ENCODE results near the gene ATP1B1. TPM values are rescaled to one million over a fixed set of nuclear protein-coding genes. Genes with fewer than 3 reads are reported as not detected.
A peak's percentile ranks its signal among the peaks of the same experiment; 100 is the strongest.

The ATP1B1 gene
- total RNA-seq, 1 experiment from 2014 or later: 48.6 TPM

DNA sequence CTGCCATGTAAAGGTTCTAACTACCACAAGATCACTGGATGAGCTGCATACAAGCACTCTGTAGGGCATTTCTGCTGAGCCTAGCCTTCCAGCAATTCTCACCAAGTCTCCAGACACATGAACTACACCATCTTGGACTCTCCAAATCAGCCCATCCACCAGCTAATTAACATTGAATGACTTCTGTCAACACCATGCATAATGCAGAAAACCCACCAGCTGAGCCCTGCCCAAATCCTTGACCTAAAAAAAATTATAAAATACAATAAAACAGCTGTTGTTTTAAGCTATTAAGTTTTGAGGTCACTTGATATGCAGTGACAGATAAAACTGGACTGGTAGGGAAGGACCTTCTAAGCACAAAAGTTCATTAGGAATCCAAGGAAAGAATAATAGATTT lies 44.3 kb upstream of the ATP1B1 start:
- no peaks in the 10 kb centered on the region for H3K36me3 ChIP-seq (ENCODE audit: control insufficient read depth in 1 of 2, insufficient read depth in 2 of 2, low read length in 2 of 2)
- H3K79me2 ChIP-seq (ENCODE audit: insufficient read depth, low read length): no peaks in the 10 kb centered on the region
- no TSS peak for BruUV-seq (replicated peaks)
- no peaks in the 10 kb centered on the region for H3K9me3 ChIP-seq (ENCODE audit: control insufficient read depth in 1 of 2, insufficient read depth in 1 of 2, low read depth in 1 of 2, low read length in 2 of 2)
- ChIA-PET CTCF (no interaction called here), RAD21 (ENCODE audit: low non-redundant PET in 1 of 2, low total read pairs in 2 of 2, uncharacterized antibody in 2 of 2, unreplicated experiment in 2 of 2) (no interaction called here), POLR2A (no interaction called here)
- no peaks in the 10 kb centered on the region for H3K27me3 ChIP-seq (ENCODE audit: insufficient read depth, low read length)
- DNase-seq (ENCODE audit: low read depth, low spot score) (no peak), ATAC-seq (no peak)
- H3K27ac ChIP-seq (ENCODE audit: low read depth, low read length): no peak overlapping the region
- H2AFZ ChIP-seq (ENCODE audit: low read depth, low read length, poor library complexity, severe bottlenecking): no peak overlapping the region
- no peak overlapping the region for H3K4me3 ChIP-seq (replicated peaks in 1 of 2; ENCODE audit: low read depth in 1 of 2, low read length in 2 of 2)
- H3K4me2 ChIP-seq (ENCODE audit: low read length): no peak overlapping the region
- intact Hi-C loops (cut with micrococcal nuclease): no loop called here
- TF ChIP-seq FOSL1 (IDR thresholded peaks at IDR 0.05; ENCODE audit: low read depth) (no peak), ZFX (IDR thresholded peaks at IDR 0.05) (no peak), TCF7L2 (IDR thresholded peaks at IDR 0.05; ENCODE audit: borderline replicate concordance, extremely low read depth, insufficient read depth, insufficient read length) (no peak), YY1 (IDR thresholded peaks at IDR 0.05; ENCODE audit: extremely low read depth, insufficient replicate concordance, low read depth, low read length) (no peak), SIN3A (IDR thresholded peaks at IDR 0.05; ENCODE audit: low read depth) (no peak), RAD21 (IDR thresholded peaks at IDR 0.05; ENCODE audit: low read depth) (no peak), ZNF274 (IDR thresholded peaks at IDR 0.05; ENCODE audit: low read depth, low read length) (no peak), ATF3 (IDR thresholded peaks at IDR 0.05) (no peak), CEBPB (IDR thresholded peaks at IDR 0.05; ENCODE audit: low read depth) (no peak)
- no peak overlapping the region for H3K9ac ChIP-seq (ENCODE audit: low read length)
- no peaks in the 10 kb centered on the region for H4K20me1 ChIP-seq (ENCODE audit: insufficient read depth)
- H3K4me1 ChIP-seq (ENCODE audit: control insufficient read depth in 1 of 2, insufficient read depth in 2 of 2, low read length in 2 of 2): peaks cover 0 to 13% of the 10 kb centered on the region in 2 experiments; a peak in 1 of 4 replicates
- no peaks in the 10 kb centered on the region for H3K9me2 ChIP-seq (ENCODE audit: insufficient read depth)

DNA sequence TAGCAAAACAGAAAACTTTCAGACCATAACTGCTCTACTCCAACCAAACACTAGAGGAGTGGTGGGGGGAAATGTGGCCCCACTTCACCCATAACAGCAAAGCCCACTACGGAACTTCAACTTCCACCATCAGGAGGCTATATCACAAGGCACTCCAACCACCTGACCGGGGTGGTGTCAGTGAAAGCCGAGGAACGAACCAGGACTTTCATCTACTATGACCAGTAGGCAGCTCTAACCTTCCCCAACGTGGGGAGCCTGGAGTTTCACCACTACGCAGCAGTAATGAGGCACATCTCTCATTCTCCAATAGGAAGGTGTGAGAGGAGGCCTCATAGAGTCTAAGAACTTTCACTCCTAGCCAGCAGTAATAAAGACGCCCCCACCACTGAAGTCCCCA lies 42.4 kb upstream of the ATP1B1 start:
- Histone ChIP-seq H3K79me2 (ENCODE audit: insufficient read depth, low read length) (no peaks in the 10 kb centered on the region), H3K4me1 (ENCODE audit: control insufficient read depth in 1 of 2, insufficient read depth in 2 of 2, low read length in 2 of 2) (peaks cover 0 to 13% of the 10 kb centered on the region in 2 experiments; a peak in 1 of 4 replicates), H3K9ac (ENCODE audit: low read length) (no peak overlapping the region), H4K20me1 (ENCODE audit: insufficient read depth) (no peaks in the 10 kb centered on the region), H3K4me2 (ENCODE audit: low read length) (no peak overlapping the region), H2AFZ (ENCODE audit: low read depth, low read length, poor library complexity, severe bottlenecking) (peak overlapping the region; percentile 0), H3K27ac (ENCODE audit: low read depth, low read length) (no peak overlapping the region), H3K9me2 (ENCODE audit: insufficient read depth) (no peaks in the 10 kb centered on the region), H3K9me3 (ENCODE audit: control insufficient read depth in 1 of 2, insufficient read depth in 1 of 2, low read depth in 1 of 2, low read length in 2 of 2) (no peaks in the 10 kb centered on the region), H3K4me3 (replicated peaks in 1 of 2; ENCODE audit: low read depth in 1 of 2, low read length in 2 of 2) (no peak overlapping the region), H3K27me3 (ENCODE audit: insufficient read depth, low read length) (no peaks in the 10 kb centered on the region), H3K36me3 (ENCODE audit: control insufficient read depth in 1 of 2, insufficient read depth in 2 of 2, low read length in 2 of 2) (no peaks in the 10 kb centered on the region)
- ChIA-PET RAD21 (ENCODE audit: low non-redundant PET in 1 of 2, low total read pairs in 2 of 2, uncharacterized antibody in 2 of 2, unreplicated experiment in 2 of 2) (no interaction called here), CTCF (no interaction called here), POLR2A (no interaction called here)
- intact Hi-C loops (cut with micrococcal nuclease): no loop called here
- TF ChIP-seq, protein P1, sequence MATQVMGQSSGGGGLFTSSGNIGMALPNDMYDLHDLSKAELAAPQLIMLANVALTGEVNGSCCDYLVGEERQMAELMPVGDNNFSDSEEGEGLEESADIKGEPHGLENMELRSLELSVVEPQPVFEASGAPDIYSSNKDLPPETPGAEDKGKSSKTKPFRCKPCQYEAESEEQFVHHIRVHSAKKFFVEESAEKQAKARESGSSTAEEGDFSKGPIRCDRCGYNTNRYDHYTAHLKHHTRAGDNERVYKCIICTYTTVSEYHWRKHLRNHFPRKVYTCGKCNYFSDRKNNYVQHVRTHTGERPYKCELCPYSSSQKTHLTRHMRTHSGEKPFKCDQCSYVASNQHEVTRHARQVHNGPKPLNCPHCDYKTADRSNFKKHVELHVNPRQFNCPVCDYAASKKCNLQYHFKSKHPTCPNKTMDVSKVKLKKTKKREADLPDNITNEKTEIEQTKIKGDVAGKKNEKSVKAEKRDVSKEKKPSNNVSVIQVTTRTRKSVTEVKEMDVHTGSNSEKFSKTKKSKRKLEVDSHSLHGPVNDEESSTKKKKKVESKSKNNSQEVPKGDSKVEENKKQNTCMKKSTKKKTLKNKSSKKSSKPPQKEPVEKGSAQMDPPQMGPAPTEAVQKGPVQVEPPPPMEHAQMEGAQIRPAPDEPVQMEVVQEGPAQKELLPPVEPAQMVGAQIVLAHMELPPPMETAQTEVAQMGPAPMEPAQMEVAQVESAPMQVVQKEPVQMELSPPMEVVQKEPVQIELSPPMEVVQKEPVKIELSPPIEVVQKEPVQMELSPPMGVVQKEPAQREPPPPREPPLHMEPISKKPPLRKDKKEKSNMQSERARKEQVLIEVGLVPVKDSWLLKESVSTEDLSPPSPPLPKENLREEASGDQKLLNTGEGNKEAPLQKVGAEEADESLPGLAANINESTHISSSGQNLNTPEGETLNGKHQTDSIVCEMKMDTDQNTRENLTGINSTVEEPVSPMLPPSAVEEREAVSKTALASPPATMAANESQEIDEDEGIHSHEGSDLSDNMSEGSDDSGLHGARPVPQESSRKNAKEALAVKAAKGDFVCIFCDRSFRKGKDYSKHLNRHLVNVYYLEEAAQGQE (IDR thresholded peaks at IDR 0.05; ENCODE audit: low read depth): no peak
- TF ChIP-seq ATF3 (IDR thresholded peaks at IDR 0.05) (no peak), SRF (IDR thresholded peaks at IDR 0.05; ENCODE audit: low read depth) (no peak), ZNF274 (IDR thresholded peaks at IDR 0.05; ENCODE audit: low read depth, low read length) (no peak), SIN3A (IDR thresholded peaks at IDR 0.05; ENCODE audit: low read depth) (no peak), FOSL1 (IDR thresholded peaks at IDR 0.05; ENCODE audit: low read depth) (no peak), CEBPB (IDR thresholded peaks at IDR 0.05; ENCODE audit: low read depth) (no peak)
- TF ChIP-seq, protein P2, sequence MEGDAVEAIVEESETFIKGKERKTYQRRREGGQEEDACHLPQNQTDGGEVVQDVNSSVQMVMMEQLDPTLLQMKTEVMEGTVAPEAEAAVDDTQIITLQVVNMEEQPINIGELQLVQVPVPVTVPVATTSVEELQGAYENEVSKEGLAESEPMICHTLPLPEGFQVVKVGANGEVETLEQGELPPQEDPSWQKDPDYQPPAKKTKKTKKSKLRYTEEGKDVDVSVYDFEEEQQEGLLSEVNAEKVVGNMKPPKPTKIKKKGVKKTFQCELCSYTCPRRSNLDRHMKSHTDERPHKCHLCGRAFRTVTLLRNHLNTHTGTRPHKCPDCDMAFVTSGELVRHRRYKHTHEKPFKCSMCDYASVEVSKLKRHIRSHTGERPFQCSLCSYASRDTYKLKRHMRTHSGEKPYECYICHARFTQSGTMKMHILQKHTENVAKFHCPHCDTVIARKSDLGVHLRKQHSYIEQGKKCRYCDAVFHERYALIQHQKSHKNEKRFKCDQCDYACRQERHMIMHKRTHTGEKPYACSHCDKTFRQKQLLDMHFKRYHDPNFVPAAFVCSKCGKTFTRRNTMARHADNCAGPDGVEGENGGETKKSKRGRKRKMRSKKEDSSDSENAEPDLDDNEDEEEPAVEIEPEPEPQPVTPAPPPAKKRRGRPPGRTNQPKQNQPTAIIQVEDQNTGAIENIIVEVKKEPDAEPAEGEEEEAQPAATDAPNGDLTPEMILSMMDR (IDR thresholded peaks at IDR 0.05 in 2 of 3, conservative IDR thresholded peaks at IDR 0.05 in 1 of 3; ENCODE audit: borderline replicate concordance in 1 of 3, insufficient read depth in 1 of 3, low read depth in 2 of 3, low read length in 2 of 3): no peak
- DNase-seq (ENCODE audit: low read depth, low spot score) (no peak), ATAC-seq (no peak)
- BruUV-seq (replicated peaks): no TSS peak
